Activated CD4-positive, alpha-beta T cell treated with anti-CD3 and anti-CD28 coated beads, Interleukin-2, amount 50 U/mL, for 1 hour (primary cell): ENCODE data around the gene ZNF565.
"Not testable (repeated sequence)": the region's sequence is repeated elsewhere in the genome, so short reads cannot be mapped to it uniquely, and the experiment has no call there.

ENCODE experiments used
- DNase-seq: peaks from one replicate; pipeline ENCODE4 v3.0.0-alpha.2; 2020

The ZNF565 gene

DNA sequence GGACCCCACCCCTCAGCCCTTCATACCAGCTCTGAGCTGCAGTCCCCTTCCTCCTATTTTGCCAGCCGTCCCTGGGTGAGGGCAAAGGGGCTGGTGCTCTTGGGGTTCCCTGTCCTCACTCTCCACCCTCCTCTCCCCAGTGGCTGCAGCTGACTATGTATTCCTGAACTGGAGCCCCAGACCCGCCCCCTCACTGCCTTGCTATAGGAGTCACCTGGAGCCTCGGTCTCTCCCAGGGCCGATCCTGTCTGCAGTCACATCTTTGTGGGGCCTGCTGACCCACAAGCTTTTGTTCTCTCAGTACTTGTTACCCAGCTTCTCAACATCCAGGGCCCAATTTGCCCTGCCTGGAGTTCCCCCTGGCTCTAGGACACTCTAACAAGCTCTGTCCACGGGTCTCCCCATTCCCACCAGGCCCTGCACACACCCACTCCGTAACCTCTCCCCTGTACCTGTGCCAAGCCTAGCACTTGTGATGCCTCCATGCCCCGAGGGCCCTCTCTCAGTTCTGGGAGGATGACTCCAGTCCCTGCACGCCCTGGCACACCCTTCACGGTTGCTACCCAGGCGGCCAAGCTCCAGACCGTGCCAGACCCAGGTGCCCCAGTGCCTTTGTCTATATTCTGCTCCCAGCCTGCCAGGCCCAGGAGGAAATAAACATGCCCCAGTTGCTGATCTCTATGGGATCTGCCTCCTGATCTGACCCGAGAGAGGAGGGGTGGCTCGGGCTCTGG is 64.6 kb downstream of the ZNF565 start:
- no peak for DNase-seq

DNA sequence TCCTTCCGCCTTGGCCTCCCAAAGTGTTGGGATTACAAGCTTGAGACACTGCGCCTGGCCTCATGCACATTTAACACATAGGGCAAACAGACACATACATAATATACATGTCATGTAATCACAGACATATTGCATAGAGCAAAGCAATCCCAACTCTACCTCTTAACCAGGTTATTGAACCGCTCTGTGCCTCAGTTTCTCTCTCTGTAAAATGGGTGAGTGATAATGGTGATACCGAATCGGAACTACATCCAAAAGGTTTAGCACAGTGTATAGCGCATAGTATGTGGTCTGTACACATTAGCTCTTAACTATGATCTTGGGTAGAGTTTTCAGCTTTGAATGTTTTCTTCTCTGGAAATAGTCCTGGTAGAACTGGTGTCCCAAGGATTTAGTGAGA is 69.8 kb downstream of the ZNF565 start:
- DNase-seq: no peak

DNA sequence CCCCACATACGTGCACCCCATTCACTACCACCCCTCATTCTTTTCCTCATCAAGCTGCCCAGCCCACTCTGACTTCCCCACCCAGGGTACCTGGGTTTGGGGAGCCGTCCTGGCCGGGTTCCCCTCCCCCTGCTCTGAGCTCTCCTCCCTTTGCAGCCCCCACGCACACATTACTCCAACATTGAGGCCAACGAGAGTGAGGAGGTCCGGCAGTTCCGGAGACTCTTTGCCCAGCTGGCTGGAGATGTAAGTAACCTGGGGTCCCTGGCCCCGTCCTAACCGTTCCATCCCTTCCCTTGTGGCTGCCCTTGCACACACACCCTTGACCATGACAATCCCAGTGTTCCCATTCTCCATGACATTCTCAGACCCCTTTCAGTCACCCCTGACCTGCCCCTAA is 72.0 kb downstream of the ZNF565 start:
- DNase-seq: no peak

DNA sequence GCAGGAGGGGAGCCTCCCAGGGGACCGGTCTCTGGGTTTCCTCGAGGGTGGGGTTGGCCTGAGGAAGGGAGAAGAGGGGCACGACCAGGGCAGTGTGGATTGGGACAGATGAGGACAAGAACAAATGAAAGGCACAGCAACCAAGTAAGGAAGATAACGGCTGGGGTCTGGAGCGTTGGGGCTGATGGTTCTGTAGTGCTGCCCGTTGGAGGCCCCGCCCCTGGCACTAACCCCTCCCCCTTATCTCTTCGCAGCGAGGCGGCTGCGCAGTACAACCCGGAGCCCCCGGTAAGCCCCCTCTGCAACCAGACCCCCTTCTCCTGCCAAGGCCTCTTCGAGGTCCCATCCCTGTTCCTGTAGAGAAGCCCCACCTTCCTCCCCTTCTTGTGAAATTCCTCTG is 72.4 kb downstream of the ZNF565 start:
- DNase-seq: no peak

DNA sequence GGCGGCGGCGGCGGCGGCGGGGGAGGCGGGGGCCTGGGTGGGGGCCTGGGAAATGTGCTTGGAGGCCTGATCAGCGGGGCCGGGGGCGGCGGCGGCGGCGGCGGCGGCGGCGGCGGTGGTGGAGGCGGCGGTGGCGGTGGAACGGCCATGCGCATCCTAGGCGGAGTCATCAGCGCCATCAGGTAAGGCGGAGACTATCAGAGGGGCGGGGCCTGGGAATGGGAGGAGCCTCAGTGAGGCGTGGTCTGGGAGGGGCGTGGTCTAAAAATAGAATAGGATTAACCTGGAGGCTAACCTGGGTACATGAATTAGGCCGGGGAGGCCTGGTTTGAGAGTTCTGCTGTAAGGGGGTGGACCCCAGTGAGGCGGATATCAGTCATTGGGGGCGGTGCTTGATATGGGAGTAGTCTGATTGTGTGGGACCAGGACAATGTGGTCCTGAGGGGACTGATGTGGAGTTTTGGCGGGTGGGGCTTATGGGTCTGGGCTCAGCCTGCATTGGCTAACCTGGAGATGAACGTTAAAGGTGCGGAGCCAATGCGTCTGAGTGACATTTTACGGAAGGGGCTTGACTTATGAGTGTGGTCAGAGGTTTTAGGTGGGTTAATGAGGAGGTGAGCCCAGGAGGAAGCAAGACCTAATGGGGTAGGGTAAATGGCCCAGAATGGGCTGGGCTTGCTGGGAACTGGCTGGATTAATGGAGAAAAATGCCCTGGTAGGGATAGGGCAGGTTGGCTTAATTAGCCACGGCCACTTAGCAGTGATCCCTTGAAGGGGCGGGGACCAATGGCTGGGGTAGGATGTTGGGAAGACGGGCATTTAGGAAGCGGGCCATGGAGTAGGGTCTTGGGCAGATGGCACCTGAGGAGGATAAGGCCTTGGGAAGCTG is 73.2 kb downstream of the ZNF565 start:
- peak; percentile 92 for DNase-seq

DNA sequence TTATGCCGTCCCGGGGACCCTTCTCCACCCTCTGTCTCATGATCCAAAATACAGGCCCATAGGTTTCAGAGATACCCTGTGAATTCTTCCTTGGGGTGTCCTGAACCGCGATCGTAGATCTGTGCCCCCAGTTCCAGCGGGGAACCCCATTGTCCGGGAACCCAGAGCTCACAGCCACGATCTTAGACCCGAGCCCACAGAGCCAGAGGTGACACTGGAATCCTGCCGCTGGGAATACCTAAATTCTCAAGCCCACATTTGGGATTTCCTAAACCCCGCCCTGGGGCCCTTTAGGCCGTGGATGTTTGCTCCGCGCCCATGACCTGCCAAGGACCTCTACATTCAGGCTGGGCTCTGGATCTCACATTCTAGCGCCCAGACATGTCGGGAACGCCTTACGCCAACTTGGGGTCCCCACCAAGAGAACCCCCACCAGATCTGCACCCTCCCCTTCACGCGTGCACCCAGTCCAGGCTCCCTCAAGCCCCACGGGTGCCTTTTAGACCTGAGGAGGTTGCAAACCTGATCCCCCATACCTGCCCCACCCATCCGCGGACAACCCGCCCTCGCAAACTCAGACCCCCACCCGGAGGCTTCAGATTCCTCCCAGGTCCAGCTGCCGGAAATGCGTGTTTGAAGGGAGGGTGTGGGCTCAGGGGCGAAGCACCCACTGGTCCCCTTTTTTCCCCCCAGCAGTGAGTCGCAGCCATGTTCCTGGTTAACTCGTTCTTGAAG is 74.0 kb downstream of the ZNF565 start:
- DNase-seq: no peak

DNA sequence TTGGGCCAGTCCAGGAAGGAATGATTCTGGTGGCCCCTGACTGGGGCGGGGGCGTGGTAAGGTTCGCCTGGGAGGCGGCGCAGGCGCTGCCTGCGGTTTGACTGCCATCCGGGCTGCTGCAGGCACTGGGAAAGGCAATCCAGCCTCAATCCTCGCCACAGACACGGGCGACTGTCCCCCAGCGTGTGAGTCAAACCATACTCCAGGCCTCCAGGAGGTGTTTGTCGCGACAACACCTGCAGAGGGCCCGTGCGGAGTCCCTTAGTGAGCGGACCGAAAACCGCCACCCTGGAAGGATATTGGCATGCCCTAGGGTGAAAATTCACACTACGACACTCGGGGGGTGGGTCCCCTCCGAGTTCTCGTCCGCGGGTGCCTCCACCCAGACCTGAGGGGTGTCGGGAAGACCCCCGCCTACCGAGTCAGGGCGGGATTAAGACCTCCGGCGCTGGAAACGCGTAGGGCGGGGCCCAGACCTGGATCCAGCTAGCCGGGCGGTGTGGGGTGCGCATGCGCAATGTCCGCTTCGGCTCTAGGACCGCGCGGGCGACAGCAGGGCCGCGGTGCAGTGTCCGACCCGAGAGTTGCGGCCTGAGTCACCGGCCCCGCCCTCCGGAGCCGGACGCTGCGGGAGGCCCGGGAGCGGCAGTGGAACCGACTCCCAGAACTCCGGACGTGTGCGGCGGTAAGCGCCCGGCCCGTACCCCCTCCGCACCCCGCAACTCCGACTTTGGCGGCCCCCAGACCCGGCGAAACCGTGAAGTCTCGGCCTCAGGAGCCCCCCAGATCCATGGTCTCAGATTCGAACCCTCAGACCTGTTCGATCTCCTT is 74.8 kb downstream of the ZNF565 start, which contains the start of gene CAPNS1:
Gene CAPNS1 (plus strand): TSS at position 594 of the 831 bp plus-strand sequence. CDS start 946 bp downstream, outside the sequence.
- peak; percentile 87 for DNase-seq

DNA sequence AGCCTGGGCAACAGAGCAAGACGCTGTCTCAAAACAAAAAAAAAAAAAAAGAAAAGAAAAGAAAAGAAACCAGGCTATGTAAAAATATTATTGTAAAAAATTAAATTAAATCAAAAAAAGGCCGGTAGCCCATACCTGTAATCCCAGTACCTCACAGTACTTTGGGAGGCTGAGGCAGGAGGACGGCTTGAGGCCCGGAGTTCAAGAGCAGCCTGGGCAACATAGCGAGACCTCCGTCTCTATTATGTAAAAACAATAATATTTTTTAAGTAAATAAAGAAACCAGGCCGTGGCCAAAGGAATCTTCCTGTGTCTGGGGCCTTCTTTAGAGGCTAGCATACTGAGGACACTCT is 75.4 kb downstream of the ZNF565 start:
- no peak for DNase-seq

DNA sequence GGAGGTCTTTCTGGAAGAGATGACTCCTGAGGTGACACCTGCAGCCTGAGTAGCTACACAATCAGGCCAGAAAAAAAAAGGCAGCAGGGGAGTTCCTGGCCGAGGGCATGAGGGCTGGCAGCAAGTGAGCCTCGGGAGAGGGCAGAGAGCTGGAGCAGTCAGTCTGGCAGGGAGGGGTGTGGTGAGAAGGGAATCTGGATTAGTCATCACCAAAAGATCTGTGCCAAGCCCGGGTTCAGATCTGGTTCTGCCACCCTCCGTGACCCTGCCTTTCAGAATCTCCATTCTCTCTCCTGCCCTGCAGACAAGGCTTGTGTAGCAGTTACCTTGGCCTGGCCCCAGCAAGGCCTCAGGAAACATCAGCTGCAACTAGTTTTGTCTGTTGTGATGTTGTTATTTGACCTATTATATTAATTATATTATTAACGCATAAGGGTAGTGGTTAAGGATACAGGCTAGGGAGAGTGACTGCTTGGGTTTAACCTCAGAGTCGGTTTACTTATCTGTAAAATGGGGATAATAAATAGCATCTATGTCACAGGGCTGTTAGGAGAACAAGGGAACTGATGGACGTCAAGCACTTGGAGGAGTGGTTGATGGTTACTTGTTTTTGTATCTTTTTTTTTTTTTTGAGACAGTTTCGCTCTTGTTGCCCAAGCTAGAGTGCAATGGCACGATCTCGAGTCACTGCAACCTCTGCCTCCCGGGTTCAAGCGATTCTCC is 77.3 kb downstream of the ZNF565 start:
- DNase-seq: no peak

DNA sequence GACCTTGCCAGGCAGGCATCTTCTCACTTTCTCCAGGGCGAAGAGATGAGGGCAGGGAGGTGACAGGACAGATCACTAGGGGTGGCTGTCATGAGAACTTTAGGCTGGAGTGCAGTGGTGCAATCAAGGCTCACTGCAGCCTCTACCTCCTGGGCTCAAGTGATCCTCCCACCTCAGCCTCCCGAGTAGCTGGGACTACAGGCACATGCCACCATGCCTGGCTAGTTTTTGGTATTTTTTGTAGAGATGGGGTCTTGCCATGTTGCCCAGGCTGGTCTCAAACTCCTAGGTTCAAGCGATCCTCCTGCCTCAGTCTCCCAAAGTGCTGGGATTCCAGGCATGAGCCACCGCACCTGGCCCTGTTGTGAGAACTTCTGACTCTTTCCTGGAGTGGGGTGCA is 79.6 kb downstream of the ZNF565 start:
- DNase-seq: not testable (repeated sequence)
